GM19035 (cell line): ENCODE results near the gene ACVR1C.
A peak's percentile ranks its signal among the peaks of the same experiment; 100 is the strongest.

Experiments
- ATAC-seq: cut with Tn5 transposase; IDR thresholded peaks from one replicate; pipeline ENCODE4 v1.9.1; 2021; ENCODE audit not compliant: unreplicated experiment

Gene ACVR1C

DNA sequence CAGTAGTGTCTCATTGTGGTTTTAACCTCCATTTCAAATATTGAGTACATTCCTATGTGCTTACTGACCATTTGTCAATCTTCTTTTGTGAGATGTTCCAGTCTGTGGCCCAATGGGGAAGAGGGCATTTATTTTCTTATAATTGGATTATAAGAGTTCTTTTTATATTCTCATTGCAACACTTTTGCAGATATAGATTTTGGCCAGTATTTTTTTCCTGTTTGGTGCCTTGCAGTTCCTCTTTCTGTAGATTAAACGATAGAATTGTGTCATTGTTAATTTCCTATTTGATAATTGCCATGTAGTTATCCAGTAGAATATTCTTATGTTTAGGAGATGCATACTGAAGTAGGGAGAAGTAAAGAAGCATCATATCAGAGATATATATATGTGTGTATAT, 128.3 kb downstream of the ACVR1C start:
- no peak for ATAC-seq

DNA sequence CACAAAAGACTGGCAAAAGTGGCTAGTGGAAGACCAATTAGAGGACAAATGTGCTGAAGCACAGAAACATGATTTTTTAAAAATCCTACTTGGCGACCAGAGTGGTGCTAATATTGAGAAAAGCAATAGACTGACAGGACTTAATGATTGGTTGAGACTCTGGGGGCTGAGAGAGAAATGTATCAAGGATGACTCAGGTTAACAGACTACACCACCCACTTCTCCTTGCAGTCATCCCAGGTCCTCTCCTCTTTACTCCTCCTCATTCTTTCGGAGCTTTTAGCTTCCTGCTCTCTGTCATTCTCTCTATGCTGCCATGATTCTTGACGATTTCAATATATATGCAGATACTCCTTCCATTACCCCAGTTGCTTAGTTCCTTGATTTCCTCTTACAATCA, 130.2 kb downstream of the ACVR1C start:
- ATAC-seq, result no peak

- ATAC-seq, result peak; percentile 92
These were observed 130.9 kb downstream of the ACVR1C start for GRCh38 chr2:157497638-157498314.

DNA sequence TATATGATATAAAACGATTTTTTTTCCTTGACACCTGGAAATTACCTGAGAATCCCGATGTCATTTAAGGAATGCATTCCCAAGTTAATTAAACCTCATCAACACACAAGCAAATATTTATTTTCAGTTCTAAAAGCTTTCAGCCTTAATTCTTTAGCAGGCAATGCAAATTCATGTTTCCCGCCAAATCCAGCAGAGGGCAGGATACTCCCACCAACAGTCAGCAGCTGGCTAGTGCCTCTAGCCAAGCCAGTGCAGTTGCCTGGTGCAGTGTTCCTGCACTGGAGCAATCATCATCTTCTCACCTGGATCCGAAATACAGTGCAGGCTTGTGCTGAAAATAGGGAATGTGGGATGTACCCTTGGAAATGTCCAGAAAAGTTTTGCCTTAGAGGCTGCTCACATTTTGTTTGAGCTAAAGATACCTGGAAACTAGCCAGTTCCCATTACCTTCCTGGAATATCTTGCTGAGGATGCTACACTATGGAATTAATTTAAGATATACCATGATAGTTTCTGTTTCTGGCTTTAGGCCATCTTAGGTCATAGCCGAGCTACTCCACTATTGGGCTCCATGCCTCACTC, 136.4 kb downstream of the ACVR1C start:
- ATAC-seq, result peak; percentile 96

- no peak for ATAC-seq
These were observed 138.7 kb downstream of the ACVR1C start for GRCh38 chr2:157489983-157490382.

GRCh38 chr2:157488877-157489276, 139.8 kb downstream of the ACVR1C start:
- no peak for ATAC-seq

GRCh38 chr2:157487747-157488146, 140.9 kb downstream of the ACVR1C start:
- no peak for ATAC-seq

DNA sequence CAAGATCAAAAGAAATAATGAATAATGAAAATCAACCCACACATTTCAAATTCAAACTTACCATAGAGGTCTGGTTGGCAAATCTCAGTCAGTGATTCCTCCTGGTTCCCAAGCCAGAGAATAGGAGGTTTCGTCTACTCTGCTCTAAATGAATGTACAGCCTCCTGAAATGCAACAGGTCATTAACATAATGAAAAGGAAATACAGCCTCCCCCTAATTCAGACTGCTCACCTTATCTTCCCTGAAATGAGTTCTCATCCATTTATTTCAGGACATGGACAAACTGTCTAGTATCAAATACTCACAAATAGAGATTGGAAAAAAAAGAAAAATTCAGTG, 141.4 kb downstream of the ACVR1C start:
- no peak for ATAC-seq

DNA sequence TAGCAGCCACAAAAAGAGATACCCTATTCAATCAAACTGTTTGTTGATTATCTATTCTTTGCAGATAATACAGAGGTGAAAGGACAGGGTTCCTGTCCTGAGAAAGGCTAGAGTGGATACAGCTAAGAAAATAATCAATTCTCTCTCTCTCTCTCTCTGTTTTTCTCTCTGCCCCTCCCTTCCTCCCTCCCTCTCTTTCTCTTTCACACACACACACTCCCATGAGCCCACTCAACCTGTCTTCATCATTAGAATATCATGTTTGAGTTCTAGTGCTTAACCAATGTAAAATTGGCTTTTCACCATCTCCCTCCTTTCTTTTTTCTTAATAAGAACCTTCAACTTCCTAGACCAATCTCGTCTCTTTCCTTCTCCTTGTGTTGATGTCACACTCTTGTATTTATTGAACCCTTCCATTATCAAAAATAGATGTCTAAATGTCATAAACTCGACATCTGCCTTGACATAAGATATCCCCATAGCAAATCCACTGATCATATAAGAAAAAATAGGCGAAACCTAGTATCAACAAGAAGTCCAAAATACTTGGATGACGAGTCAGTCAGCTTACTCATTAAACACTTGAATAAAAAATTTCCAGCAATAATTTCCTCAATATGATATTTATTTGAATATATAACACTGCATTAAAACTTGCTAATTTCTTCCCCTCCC, 141.9 kb downstream of the ACVR1C start:
- no peak for ATAC-seq

DNA sequence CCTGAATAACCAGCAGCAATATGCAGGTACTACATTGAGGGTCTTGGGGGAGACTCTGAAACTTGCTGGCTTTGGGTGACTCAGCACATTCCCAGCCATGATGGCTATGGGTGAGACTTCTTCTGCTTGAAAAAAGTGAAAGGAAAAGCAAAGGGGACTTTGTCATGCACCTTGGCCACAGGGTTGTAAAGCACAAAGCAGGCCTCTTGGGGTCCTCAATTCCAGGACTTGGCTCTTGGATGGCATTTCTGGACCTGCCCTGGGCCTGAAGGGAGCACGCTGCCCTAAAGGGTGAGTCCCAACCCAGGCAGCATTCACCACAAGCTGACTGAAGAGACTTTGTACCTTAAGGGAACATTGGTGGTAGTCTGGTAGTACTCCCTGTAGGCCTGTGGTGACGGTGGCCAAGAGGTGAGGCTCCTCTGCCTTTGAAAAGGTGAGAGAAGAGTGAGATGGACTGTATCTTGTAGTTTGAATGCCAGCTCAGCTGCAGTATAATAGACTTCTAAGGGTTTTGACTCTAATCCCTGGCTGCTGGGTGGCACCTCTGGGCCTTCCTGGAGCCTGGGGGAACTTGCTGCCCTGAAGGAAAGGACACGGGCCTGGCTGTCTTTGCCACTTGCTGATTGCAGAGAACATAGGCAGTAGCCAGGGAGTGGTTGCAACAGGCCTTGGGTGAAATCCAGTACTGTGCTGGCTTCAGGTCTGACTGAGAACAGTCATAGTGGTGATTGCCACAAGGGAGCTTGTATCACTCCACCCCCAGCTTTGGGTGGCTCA, 148.3 kb downstream of the ACVR1C start:
- peak; percentile 81 for ATAC-seq

- ATAC-seq, result peak; percentile 34
These were observed 149.3 kb downstream of the ACVR1C start for GRCh38 chr2:157479081-157480027.

GRCh38 chr2:157477919-157478318, 150.7 kb downstream of the ACVR1C start:
- ATAC-seq, result no peak

DNA sequence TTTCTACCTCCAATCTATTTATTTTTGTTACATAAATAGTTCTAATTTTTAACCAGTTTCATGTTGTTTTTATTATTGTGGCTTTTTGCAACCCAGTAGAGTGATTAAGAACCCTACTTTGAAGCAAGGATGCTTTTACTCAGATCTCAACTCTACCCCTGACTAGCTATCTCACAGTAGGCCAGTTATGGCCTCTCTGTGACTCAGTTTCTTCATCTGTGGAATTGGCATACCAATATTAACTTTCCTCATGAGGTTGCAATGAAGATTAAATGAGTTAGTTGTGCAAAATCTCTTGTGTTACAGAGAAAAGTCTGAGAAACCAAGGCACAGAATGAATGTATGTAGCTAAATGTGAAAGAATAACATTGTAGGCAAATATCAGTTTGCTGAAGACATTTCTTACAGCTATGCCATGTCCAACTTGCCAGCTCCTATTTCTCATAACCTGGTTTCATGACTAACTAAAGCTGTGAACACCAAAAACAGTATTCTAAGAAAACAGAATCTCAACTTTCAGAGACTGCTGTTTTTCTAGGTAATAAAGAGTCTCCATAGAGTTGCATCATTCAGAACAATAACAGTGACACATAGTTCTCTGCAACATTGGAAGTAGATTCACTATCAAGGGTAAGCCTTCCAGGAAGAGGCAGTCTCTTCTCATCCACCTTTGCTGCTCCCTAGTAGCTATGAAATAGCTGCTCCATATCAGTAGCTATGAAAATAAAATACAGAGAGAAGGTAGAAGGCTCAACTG, 151.5 kb downstream of the ACVR1C start:
- no peak for ATAC-seq
